MCF 10A (cell line): ENCODE data around the gene KLHDC7B. TPM values are rescaled to one million over a fixed set of nuclear protein-coding genes. Genes with fewer than 3 reads are reported as not detected.

Source experiments
- BruUV-seq: library from RNA; stranded (reverse); fragments of 400-500 nt; replicated peaks from 2 replicates; lab custom pipeline; 2021; lab: Mats Ljungman, UMichigan
- CTCF ChIA-PET: fragments of 300-600 bp; sonication (Branson Sonifier 250); formaldehyde crosslinking; extraction: SDS; loops from one replicate; lab custom pipeline; 2021; ENCODE audit warnings: antibody characterized with exemption, inconsistent platforms; lab: Yijun Ruan, JAX
- POLR2A ChIA-PET: fragments of 300-600, 350-650 bp; sonication (Branson Sonifier 250); formaldehyde crosslinking; extraction: SDS; loops from one replicate; lab custom pipeline; 2020; ENCODE audit warnings: antibody characterized with exemption, inconsistent platforms; lab: Yijun Ruan, JAX
- DNase-seq: peaks from one replicate; pipeline ENCODE4 v3.0.0-alpha.2; 2018; ENCODE audit not compliant: unreplicated experiment
- H3K27ac Mint-ChIP-seq: one replicate; pipeline ENCODE4 v1.8.0; 2022; ENCODE audit warnings: mild to moderate bottlenecking, low read depth, mixed read lengths; ENCODE audit not compliant: unreplicated experiment
- H3K27me3 Mint-ChIP-seq: one replicate; pipeline ENCODE4 v1.8.0; 2022; ENCODE audit warnings: mixed read lengths; ENCODE audit not compliant: insufficient read depth, unreplicated experiment
- H3K36me3 Mint-ChIP-seq: one replicate; pipeline ENCODE4 v1.8.0; 2022; ENCODE audit warnings: mild to moderate bottlenecking, moderate library complexity, mixed read lengths; ENCODE audit not compliant: insufficient read depth, unreplicated experiment
- H3K4me1 Mint-ChIP-seq: one replicate; pipeline ENCODE4 v1.8.0; 2022; ENCODE audit warnings: mixed read lengths; ENCODE audit not compliant: insufficient read depth, unreplicated experiment
- H3K4me3 Mint-ChIP-seq: one replicate; pipeline ENCODE4 v1.8.0; 2022; ENCODE audit warnings: mild to moderate bottlenecking, moderate library complexity, mixed read lengths; ENCODE audit not compliant: unreplicated experiment
- H3K9me3 Mint-ChIP-seq: one replicate; pipeline ENCODE4 v1.8.0; 2022; ENCODE audit warnings: mixed read lengths; ENCODE audit not compliant: unreplicated experiment
- intact Hi-C: fragments of 100-400 bp; cut with micrococcal nuclease; formaldehyde crosslinking; loops from 2 replicates; pipeline ENCODE4 v1.14.1; 2022
- total RNA-seq: library from RNA; stranded (reverse); gene quantifications from 2 replicates; pipeline ENCODE4 v1.2.3, GENCODE V29; 2022
- TF ChIP-seq, protein P1 (sequence below): fragments of 200-600 bp; IDR thresholded peaks from one replicate; pipeline ENCODE4 v1.8.0; 2022; ENCODE audit warnings: antibody characterized with exemption, mild to moderate bottlenecking; ENCODE audit not compliant: unreplicated experiment

Gene KLHDC7B
- total RNA-seq, 1 experiment from 2014 or later = 0.98 TPM

DNA sequence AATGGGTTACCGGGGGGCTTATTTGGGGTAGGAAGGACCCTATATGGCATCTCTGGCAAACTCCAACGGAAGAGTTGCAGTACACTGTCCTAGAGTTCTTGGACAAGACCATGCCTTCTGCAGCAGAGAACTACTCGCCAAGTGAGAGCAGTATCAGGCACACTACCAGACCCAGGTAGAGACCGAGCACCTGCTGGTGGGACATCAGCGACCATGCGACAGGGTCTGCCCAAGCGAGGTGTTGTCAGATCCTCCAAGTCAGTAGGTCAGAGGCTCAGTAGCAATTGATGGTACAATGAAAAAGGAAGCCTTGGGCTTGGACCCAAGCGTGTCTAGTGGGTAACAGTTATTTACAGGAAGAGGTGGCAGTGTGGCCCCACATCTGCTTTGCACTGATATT, 40.1 kb downstream of the KLHDC7B start:
- Mint-ChIP-seq H3K9me3 (peaks cover 3% of the 10 kb centered on the region), H3K4me3 (no peak overlapping the region), H3K27me3 (peaks cover 8% of the 10 kb centered on the region), H3K27ac (no peak overlapping the region), H3K4me1 (no peaks in the 10 kb centered on the region), H3K36me3 (no peaks in the 10 kb centered on the region)
- POLR2A ChIA-PET = interaction anchor here (1.3 to 4.7 kb wide), 2 partner anchors 23 to 61 kb away, joined by 3 to 38 read pairs; partner anchors contain the start of gene SCO2
- intact Hi-C loops = no loop called here
- no peak for DNase-seq
- CTCF ChIA-PET = interaction anchor here (2.2 kb wide), 1 partner anchor 35 kb away, joined by 9 read pairs; no protein-coding TSS in a partner anchor
- BruUV-seq = no TSS peak
- TF ChIP-seq, protein P1, sequence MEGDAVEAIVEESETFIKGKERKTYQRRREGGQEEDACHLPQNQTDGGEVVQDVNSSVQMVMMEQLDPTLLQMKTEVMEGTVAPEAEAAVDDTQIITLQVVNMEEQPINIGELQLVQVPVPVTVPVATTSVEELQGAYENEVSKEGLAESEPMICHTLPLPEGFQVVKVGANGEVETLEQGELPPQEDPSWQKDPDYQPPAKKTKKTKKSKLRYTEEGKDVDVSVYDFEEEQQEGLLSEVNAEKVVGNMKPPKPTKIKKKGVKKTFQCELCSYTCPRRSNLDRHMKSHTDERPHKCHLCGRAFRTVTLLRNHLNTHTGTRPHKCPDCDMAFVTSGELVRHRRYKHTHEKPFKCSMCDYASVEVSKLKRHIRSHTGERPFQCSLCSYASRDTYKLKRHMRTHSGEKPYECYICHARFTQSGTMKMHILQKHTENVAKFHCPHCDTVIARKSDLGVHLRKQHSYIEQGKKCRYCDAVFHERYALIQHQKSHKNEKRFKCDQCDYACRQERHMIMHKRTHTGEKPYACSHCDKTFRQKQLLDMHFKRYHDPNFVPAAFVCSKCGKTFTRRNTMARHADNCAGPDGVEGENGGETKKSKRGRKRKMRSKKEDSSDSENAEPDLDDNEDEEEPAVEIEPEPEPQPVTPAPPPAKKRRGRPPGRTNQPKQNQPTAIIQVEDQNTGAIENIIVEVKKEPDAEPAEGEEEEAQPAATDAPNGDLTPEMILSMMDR = no peak

DNA sequence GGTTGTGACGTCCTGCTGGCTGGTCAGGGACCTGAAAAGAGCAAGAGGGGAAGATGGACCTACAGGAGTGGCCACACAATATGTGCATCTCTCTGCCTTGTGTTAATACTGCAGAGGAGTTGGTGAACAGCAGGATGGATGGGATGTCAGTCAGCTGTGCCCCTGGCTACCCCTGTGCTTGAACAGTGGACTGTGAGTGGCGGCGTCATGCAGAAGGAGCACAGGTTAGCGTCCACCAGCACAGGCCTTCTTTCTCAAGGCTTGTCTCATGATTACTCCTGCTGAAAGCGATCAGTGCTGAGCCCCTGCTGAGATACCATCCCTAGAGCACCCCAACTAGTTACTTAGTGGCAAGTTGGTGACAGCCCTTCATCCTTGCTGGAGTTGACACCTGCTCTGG, 40.7 kb downstream of the KLHDC7B start:
- peaks cover 9% of the 10 kb centered on the region for H3K9me3 Mint-ChIP-seq
- CTCF ChIA-PET = interaction anchor here (1.0 kb wide), 1 partner anchor 34 kb away, joined by 3 read pairs; no protein-coding TSS in a partner anchor
- no TSS peak for BruUV-seq
- TF ChIP-seq, protein P1 = no peak
- H3K4me1 Mint-ChIP-seq = no peaks in the 10 kb centered on the region
- no peaks in the 10 kb centered on the region for H3K36me3 Mint-ChIP-seq
- POLR2A ChIA-PET = interaction anchor here (0.6 kb wide), 1 partner anchor 45 kb away, joined by 3 read pairs; no protein-coding TSS in a partner anchor
- no peak for DNase-seq
- H3K4me3 Mint-ChIP-seq = no peak overlapping the region
- H3K27me3 Mint-ChIP-seq = peaks cover 11% of the 10 kb centered on the region
- no peak overlapping the region for H3K27ac Mint-ChIP-seq
- intact Hi-C loops = no loop called here

DNA sequence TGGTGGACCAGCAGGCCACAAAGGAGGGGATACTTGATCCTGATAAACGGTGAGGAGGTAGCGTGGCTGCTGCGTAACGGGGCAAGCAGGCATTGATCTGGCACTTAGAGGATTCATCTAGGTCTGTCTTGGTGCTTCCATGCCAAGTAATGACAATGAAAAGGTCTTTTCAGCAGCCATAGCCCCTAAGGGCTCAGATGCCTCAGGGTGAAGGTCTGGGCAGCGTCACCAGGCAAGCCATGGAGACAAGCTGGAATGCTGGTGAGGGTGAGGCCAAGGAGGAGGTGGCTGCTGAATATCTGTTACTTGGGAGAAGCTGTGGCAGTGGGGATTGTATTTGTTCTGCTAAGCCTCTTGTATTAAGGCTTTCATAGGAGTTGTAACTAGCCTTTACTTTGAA, 41.7 kb downstream of the KLHDC7B start:
- intact Hi-C loops = no loop called here
- Mint-ChIP-seq H3K27ac (no peak overlapping the region), H3K36me3 (no peaks in the 10 kb centered on the region), H3K4me3 (no peak overlapping the region), H3K4me1 (no peaks in the 10 kb centered on the region), H3K27me3 (peaks cover 11% of the 10 kb centered on the region), H3K9me3 (peaks cover 9% of the 10 kb centered on the region)
- TF ChIP-seq, protein P1 = no peak
- POLR2A ChIA-PET = interaction anchor here (0.6 to 0.7 kb wide), 2 partner anchors 27 to 177 kb away, joined by 3 read pairs; no protein-coding TSS in a partner anchor
- CTCF ChIA-PET = interaction anchor here (0.8 to 1.0 kb wide), 2 partner anchors 23 to 33 kb away, joined by 3 read pairs; no protein-coding TSS in a partner anchor
- no TSS peak for BruUV-seq
- no peak for DNase-seq

DNA sequence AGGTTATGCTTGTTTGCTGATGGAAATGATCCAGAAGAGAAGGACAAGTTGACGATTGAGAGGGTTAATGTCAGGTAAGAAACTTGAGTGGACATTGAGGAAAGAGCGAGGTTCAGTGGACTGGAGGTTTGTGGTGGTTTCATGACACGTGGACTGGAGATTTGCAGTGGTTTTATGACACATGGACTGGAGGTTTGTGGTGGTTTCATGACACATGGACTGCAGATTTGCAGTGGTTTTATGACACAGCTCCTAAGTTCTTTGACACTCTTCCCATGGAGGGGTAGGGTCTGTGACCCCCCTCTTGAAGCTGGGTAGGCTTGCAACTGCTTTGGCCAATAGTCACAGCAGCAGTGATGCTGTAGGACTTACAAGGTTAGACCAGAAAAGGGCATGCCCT, 49.5 kb downstream of the KLHDC7B start:
- H3K27ac Mint-ChIP-seq = no peak overlapping the region
- ChIA-PET POLR2A (no interaction called here), CTCF (interaction anchor here (1.3 kb wide), 1 partner anchor 33 kb away, joined by 3 read pairs; the partner anchor contains the start of gene SYCE3)
- H3K27me3 Mint-ChIP-seq = peaks cover 9% of the 10 kb centered on the region
- no peak overlapping the region for H3K4me3 Mint-ChIP-seq
- TF ChIP-seq, protein P1 = no peak
- no peak for DNase-seq
- intact Hi-C loops = no loop called here
- no peaks in the 10 kb centered on the region for H3K4me1 Mint-ChIP-seq
- H3K9me3 Mint-ChIP-seq = peaks cover 9% of the 10 kb centered on the region
- BruUV-seq = no TSS peak
- peaks cover 5% of the 10 kb centered on the region for H3K36me3 Mint-ChIP-seq
